ENCODE measurements around the gene PROP1. TPM values are rescaled to one million over a fixed set of nuclear protein-coding genes. Genes with fewer than 3 reads are reported as not detected.

The PROP1 gene
- total and polyA plus RNA-seq, 2 of the 4 experiments (the other 2 are of a cell fraction) = not detected

GRCh38 chr5:177988989-177989625, 6.9 kb downstream of the PROP1 start:
- no peak for TF ChIP-seq USF2 (IDR thresholded peaks at IDR 0.05; ENCODE audit: low read depth, low read length)
- TF ChIP-seq CEBPB (IDR thresholded peaks at IDR 0.05; ENCODE audit: low read depth, low read length) = no peak
- no peak for TF ChIP-seq POLR2A (IDR thresholded peaks at IDR 0.05; ENCODE audit: low read depth, low read length)
- TF ChIP-seq ELK1 (IDR thresholded peaks at IDR 0.05; ENCODE audit: borderline replicate concordance, low read depth, low read length) = no peak
- TF ChIP-seq MAFK (IDR thresholded peaks at IDR 0.05; ENCODE audit: low read depth, low read length) = no peak
- no peak for TF ChIP-seq NFE2L2 (IDR thresholded peaks at IDR 0.05; ENCODE audit: low read depth, low read length)
- TF ChIP-seq RFX5 (IDR thresholded peaks at IDR 0.05; ENCODE audit: low read depth, low read length) = no peak
- no peak for TF ChIP-seq MXI1 (IDR thresholded peaks at IDR 0.05; ENCODE audit: borderline replicate concordance, low read depth, low read length)
- TF ChIP-seq MAZ (IDR thresholded peaks at IDR 0.05; ENCODE audit: borderline replicate concordance, low read depth, low read length) = no peak
- TF ChIP-seq RCOR1 (IDR thresholded peaks at IDR 0.05; ENCODE audit: insufficient replicate concordance, low read length) = no peak
- TF ChIP-seq FOS (IDR thresholded peaks at IDR 0.05; ENCODE audit: low read depth, low read length) = no peak
- no peak for TF ChIP-seq SMC3 (IDR thresholded peaks at IDR 0.05; ENCODE audit: low read depth, low read length)
- no peak for TF ChIP-seq RAD21 (IDR thresholded peaks at IDR 0.05; ENCODE audit: low read length)
- TF ChIP-seq CHD1 (IDR thresholded peaks at IDR 0.05; ENCODE audit: low read depth, low read length) = no peak
- TF ChIP-seq CTCF (conservative IDR thresholded peaks at IDR 0.05; ENCODE audit: low read depth, low read length) = no peak
- ATAC-seq (ENCODE audit: low read depth) (no peak), DNase-seq (no peak)
- Histone ChIP-seq H3K18ac (ENCODE audit: low read depth, low read length) (no peak overlapping the region), H3K36me3 (ENCODE audit: control insufficient read depth, insufficient read depth, low read length) (no peaks in the 10 kb centered on the region), H4K91ac (ENCODE audit: insufficient read depth, low read depth, low read length) (no peak overlapping the region), H2AFZ (replicated peaks; ENCODE audit: low read length, poor library complexity) (no peak overlapping the region), H2BK20ac (ENCODE audit: low read depth, low read length) (no peak overlapping the region), H3K27me3 (ENCODE audit: control insufficient read depth, insufficient read depth, low read length) (peaks cover 22% of the 10 kb centered on the region), H3K14ac (replicated peaks; ENCODE audit: low read depth, low read length) (no peak overlapping the region), H3K9ac (ENCODE audit: low read depth, low read length) (no peak overlapping the region), H3K23ac (ENCODE audit: low read depth, low read length) (no peak overlapping the region), H2AK9ac (replicated peaks; ENCODE audit: low read depth, low read length, poor library complexity) (no peak overlapping the region), H3K27ac (ENCODE audit: insufficient read depth, low read length) (no peak overlapping the region), H2AK5ac (ENCODE audit: low read depth, low read length) (no peak overlapping the region), H3K9me3 (ENCODE audit: control insufficient read depth, insufficient read depth, low read length) (no peaks in the 10 kb centered on the region), H4K8ac (ENCODE audit: low read depth in 2 of 2, low read length in 2 of 2) (no peak overlapping the region), H2BK15ac (ENCODE audit: low read depth, low read length) (no peak overlapping the region), H3K56ac (ENCODE audit: extremely low read depth, insufficient read depth, low read length) (no peak overlapping the region), H3K9me1 (ENCODE audit: insufficient read depth, low read length) (no peaks in the 10 kb centered on the region), H3K4me3 (ENCODE audit: insufficient read depth, low read depth, low read length) (no peak overlapping the region), H3K79me1 (ENCODE audit: low read depth in 1 of 2, low read length in 2 of 2) (no peaks in the 10 kb centered on the region), H2BK120ac (ENCODE audit: low read depth, low read length) (no peak overlapping the region), H3K4me1 (ENCODE audit: control insufficient read depth, insufficient read depth, low read length) (no peaks in the 10 kb centered on the region), H4K5ac (ENCODE audit: low read depth, low read length) (no peak overlapping the region), H4K20me1 (ENCODE audit: insufficient read depth, low read length) (no peaks in the 10 kb centered on the region), H2BK5ac (ENCODE audit: low read depth, low read length, poor library complexity, severe bottlenecking) (no peak overlapping the region), H3K4me2 (ENCODE audit: low read depth, low read length) (no peak overlapping the region), H3K4ac (ENCODE audit: low read depth, low read length) (no peak overlapping the region)
- CTCF ChIA-PET = no interaction called here
- WGBS, 2 experiments (ENCODE audit: extremely low coverage in 2 of 2, insufficient read length in 1 of 2) = 100% methylated on average over 1 of the region's 11 CpGs; no CpG with 5 or more reads in 1 of the 2 experiments
- dilution Hi-C loops (cut with HindIII; ENCODE audit: low sequenced_read_pairs, unreplicated experiment) (no loop called here), in situ Hi-C loops (cut with MboI; ENCODE audit: low sequenced_read_pairs) (no loop called here), intact Hi-C loops (cut with micrococcal nuclease) (no loop called here)
- no TSS peak for BruUV-seq (replicated peaks)
- POLR2A ChIA-PET (ENCODE audit: unreplicated experiment) = no interaction called here
